GM23338 (cell line): ENCODE data around the gene VLDLR.

Experiments
- CREB1 ChIP-seq: fragments of 250-450 bp; sonication (Bioruptor Pico); IDR thresholded peaks from 2 replicates; pipeline ENCODE4 v1.5.0; 2020; ENCODE audit warnings: low read depth, mild to moderate bottlenecking, moderate library complexity
- EZH2 ChIP-seq: fragments of 200-600 bp; sonication (generic); IDR thresholded peaks from one replicate; pipeline ENCODE4 v1.8.0; 2017; ENCODE audit warnings: antibody characterized with exemption, mild to moderate bottlenecking, low read depth; ENCODE audit not compliant: unreplicated experiment
- EZH2phosphoT487 ChIP-seq: fragments of 200-600 bp; sonication (generic); IDR thresholded peaks from one replicate; pipeline ENCODE4 v1.8.1; 2018; ENCODE audit warnings: antibody characterized with exemption; ENCODE audit not compliant: unreplicated experiment
- JUNB ChIP-seq: IDR thresholded peaks from one replicate; pipeline ENCODE4 v1.6.1; 2016; ENCODE audit warnings: antibody characterized with exemption; ENCODE audit not compliant: unreplicated experiment
- NANOG ChIP-seq: IDR thresholded peaks from 2 replicates; pipeline ENCODE4 v1.6.1; 2016; ENCODE audit warnings: antibody characterized with exemption, borderline replicate concordance
- POLR2AphosphoS5 ChIP-seq: IDR thresholded peaks from 2 replicates; pipeline ENCODE4 v1.6.1; 2016; ENCODE audit warnings: antibody characterized with exemption, low read depth
- STAT1 ChIP-seq: IDR thresholded peaks from one replicate; pipeline ENCODE4 v1.6.1; 2016; ENCODE audit warnings: antibody characterized with exemption; ENCODE audit not compliant: unreplicated experiment
- ZNF331 ChIP-seq: fragments of 250-450 bp; sonication (Bioruptor Pico); IDR thresholded peaks from 2 replicates; pipeline ENCODE4 v1.5.0; 2020; ENCODE audit warnings: low read depth, mild to moderate bottlenecking, moderate library complexity
- TF ChIP-seq, protein P1 (sequence below), 2 experiments: fragments of 200-600 bp in 1 of 2; sonication (generic) in 1 of 2; conservative IDR thresholded peaks; 2 replicates each; pipeline versions ENCODE4 v1.5.1 to v1.6.1; 2016 to 2017; ENCODE audit warnings: antibody characterized with exemption in 2 of 2, low read depth in 2 of 2, mild to moderate bottlenecking in 2 of 2, moderate library complexity in 1 of 2
- TF ChIP-seq, protein P2 (sequence below): IDR thresholded peaks from one replicate; pipeline ENCODE4 v1.6.1; 2018; ENCODE audit warnings: antibody characterized with exemption; ENCODE audit not compliant: unreplicated experiment
- TF ChIP-seq, protein P3 (sequence below): IDR thresholded peaks from 2 replicates; pipeline ENCODE4 v1.6.1; 2016; ENCODE audit warnings: antibody characterized with exemption

DNA sequence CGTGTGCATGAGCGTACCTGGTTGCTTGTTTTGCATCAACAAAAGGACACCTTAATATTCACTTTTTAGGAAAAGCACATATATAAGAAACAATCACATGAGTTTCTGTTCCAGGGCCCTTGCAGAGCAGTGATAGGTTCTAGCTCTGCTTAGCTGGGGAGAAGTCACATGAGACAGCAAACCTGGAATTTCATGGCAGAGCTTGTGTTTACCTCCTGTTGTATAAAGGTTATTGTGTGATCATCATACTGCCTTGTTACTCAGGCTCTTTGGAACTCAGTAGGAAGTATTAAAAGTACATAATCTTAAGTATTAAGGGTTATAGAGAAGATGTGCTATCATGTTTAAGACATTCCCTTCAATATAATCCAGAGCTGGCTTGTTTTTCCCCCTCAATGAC, 18.0 kb upstream of the VLDLR start:
- TF ChIP-seq CREB1 (CRISPR knock-in tag), result no peak
- TF ChIP-seq, protein P1, sequence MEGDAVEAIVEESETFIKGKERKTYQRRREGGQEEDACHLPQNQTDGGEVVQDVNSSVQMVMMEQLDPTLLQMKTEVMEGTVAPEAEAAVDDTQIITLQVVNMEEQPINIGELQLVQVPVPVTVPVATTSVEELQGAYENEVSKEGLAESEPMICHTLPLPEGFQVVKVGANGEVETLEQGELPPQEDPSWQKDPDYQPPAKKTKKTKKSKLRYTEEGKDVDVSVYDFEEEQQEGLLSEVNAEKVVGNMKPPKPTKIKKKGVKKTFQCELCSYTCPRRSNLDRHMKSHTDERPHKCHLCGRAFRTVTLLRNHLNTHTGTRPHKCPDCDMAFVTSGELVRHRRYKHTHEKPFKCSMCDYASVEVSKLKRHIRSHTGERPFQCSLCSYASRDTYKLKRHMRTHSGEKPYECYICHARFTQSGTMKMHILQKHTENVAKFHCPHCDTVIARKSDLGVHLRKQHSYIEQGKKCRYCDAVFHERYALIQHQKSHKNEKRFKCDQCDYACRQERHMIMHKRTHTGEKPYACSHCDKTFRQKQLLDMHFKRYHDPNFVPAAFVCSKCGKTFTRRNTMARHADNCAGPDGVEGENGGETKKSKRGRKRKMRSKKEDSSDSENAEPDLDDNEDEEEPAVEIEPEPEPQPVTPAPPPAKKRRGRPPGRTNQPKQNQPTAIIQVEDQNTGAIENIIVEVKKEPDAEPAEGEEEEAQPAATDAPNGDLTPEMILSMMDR (conservative IDR thresholded peaks at IDR 0.05; ENCODE audit: low read depth in 2 of 2), result no peak
- no peak for TF ChIP-seq EZH2phosphoT487
- no peak for TF ChIP-seq JUNB
- TF ChIP-seq, protein P2, sequence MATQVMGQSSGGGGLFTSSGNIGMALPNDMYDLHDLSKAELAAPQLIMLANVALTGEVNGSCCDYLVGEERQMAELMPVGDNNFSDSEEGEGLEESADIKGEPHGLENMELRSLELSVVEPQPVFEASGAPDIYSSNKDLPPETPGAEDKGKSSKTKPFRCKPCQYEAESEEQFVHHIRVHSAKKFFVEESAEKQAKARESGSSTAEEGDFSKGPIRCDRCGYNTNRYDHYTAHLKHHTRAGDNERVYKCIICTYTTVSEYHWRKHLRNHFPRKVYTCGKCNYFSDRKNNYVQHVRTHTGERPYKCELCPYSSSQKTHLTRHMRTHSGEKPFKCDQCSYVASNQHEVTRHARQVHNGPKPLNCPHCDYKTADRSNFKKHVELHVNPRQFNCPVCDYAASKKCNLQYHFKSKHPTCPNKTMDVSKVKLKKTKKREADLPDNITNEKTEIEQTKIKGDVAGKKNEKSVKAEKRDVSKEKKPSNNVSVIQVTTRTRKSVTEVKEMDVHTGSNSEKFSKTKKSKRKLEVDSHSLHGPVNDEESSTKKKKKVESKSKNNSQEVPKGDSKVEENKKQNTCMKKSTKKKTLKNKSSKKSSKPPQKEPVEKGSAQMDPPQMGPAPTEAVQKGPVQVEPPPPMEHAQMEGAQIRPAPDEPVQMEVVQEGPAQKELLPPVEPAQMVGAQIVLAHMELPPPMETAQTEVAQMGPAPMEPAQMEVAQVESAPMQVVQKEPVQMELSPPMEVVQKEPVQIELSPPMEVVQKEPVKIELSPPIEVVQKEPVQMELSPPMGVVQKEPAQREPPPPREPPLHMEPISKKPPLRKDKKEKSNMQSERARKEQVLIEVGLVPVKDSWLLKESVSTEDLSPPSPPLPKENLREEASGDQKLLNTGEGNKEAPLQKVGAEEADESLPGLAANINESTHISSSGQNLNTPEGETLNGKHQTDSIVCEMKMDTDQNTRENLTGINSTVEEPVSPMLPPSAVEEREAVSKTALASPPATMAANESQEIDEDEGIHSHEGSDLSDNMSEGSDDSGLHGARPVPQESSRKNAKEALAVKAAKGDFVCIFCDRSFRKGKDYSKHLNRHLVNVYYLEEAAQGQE, result no peak
- TF ChIP-seq POLR2AphosphoS5, result no peak
- TF ChIP-seq EZH2, result no peak
- TF ChIP-seq ZNF331 (CRISPR knock-in tag), result no peak
- TF ChIP-seq NANOG, result no peak
- TF ChIP-seq, protein P3, sequence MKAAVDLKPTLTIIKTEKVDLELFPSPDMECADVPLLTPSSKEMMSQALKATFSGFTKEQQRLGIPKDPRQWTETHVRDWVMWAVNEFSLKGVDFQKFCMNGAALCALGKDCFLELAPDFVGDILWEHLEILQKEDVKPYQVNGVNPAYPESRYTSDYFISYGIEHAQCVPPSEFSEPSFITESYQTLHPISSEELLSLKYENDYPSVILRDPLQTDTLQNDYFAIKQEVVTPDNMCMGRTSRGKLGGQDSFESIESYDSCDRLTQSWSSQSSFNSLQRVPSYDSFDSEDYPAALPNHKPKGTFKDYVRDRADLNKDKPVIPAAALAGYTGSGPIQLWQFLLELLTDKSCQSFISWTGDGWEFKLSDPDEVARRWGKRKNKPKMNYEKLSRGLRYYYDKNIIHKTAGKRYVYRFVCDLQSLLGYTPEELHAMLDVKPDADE, result no peak
- TF ChIP-seq STAT1, result no peak
